ENCODE results near the gene DDR2. TPM values are rescaled to one million over a fixed set of nuclear protein-coding genes. Genes with fewer than 3 reads are reported as not detected.

The DDR2 gene
- total and polyA plus RNA-seq, 2 of the 4 experiments (the other 2 are of a cell fraction) = 66.1 to 245 TPM

DNA sequence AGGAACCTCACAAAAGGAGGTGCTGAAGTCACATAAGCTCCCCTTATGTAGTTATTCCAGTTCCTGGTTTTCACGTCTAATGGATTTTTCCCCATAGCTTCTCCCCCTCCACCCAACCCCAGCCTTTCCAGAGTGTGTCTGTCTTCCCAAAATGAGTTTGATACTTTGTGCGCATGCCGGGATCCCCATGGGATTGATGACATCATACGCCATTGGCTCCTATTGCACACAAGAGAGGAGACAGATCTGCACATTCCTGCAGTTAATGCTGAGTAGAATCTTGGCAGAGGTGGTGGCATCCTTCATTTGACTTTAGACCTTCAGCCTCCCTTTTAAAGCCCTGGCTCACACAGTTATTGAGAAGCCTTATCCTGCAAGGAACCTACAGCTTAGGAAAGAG is 71.4 kb downstream of the DDR2 start:
- ATAC-seq (ENCODE audit: low read depth) = no peak
- no CpG with 5 or more reads among the region's 4 CpGs for WGBS, 2 experiments (ENCODE audit: extremely low coverage in 2 of 2, insufficient read length in 1 of 2)
- Histone ChIP-seq H3K27ac (ENCODE audit: insufficient read depth, low read length) (no peak overlapping the region), H4K8ac (ENCODE audit: low read depth in 2 of 2, low read length in 2 of 2) (no peak overlapping the region), H2BK5ac (ENCODE audit: low read depth, low read length, poor library complexity, severe bottlenecking) (no peak overlapping the region), H3K9ac (ENCODE audit: low read depth, low read length) (no peak overlapping the region), H4K5ac (ENCODE audit: low read depth, low read length) (no peak overlapping the region), H3K18ac (ENCODE audit: low read depth, low read length) (no peak overlapping the region), H3K56ac (ENCODE audit: extremely low read depth, insufficient read depth, low read length) (no peak overlapping the region), H2AK5ac (ENCODE audit: low read depth, low read length) (no peak overlapping the region), H3K4me3 (ENCODE audit: insufficient read depth, low read depth, low read length) (no peak overlapping the region), H4K91ac (ENCODE audit: insufficient read depth, low read depth, low read length) (no peak overlapping the region), H3K4me2 (ENCODE audit: low read depth, low read length) (no peak overlapping the region), H3K79me1 (ENCODE audit: low read depth in 1 of 2, low read length in 2 of 2) (peaks cover 74 to 96% of the 10 kb centered on the region in 2 experiments), H3K9me1 (ENCODE audit: insufficient read depth, low read length) (peaks cover 31% of the 10 kb centered on the region), H2BK120ac (ENCODE audit: low read depth, low read length) (no peak overlapping the region), H2AK9ac (replicated peaks; ENCODE audit: low read depth, low read length, poor library complexity) (no peak overlapping the region), H3K4me1 (ENCODE audit: control insufficient read depth, insufficient read depth, low read length) (peaks cover 6% of the 10 kb centered on the region), H3K23ac (ENCODE audit: low read depth, low read length) (no peak overlapping the region), H3K27me3 (ENCODE audit: control insufficient read depth, insufficient read depth, low read length) (no peaks in the 10 kb centered on the region), H2BK15ac (ENCODE audit: low read depth, low read length) (no peak overlapping the region), H3K36me3 (ENCODE audit: control insufficient read depth, insufficient read depth, low read length) (peaks cover 32% of the 10 kb centered on the region), H3K4ac (ENCODE audit: low read depth, low read length) (no peak overlapping the region), H2BK20ac (ENCODE audit: low read depth, low read length) (no peak overlapping the region), H4K20me1 (ENCODE audit: insufficient read depth, low read length) (peaks cover 68% of the 10 kb centered on the region; the same call in 1 of the 2 replicates), H3K9me3 (ENCODE audit: control insufficient read depth, insufficient read depth, low read length) (no peaks in the 10 kb centered on the region), H2AFZ (replicated peaks; ENCODE audit: low read length, poor library complexity) (no peak overlapping the region), H3K14ac (replicated peaks; ENCODE audit: low read depth, low read length) (no peak overlapping the region)
- in situ Hi-C loops (cut with MboI; ENCODE audit: low sequenced_read_pairs) (no loop called here), dilution Hi-C loops (cut with HindIII; ENCODE audit: low sequenced_read_pairs, unreplicated experiment) (no loop called here), intact Hi-C loops (cut with micrococcal nuclease) (no loop called here)
- ChIA-PET POLR2A (ENCODE audit: unreplicated experiment) (no interaction called here), CTCF (no interaction called here)
- no peak for TF ChIP-seq CEBPB (IDR thresholded peaks at IDR 0.05; ENCODE audit: low read depth, low read length)
- TF ChIP-seq MAFK (IDR thresholded peaks at IDR 0.05; ENCODE audit: low read depth, low read length) = no peak
- TF ChIP-seq CTCF (conservative IDR thresholded peaks at IDR 0.05; ENCODE audit: low read depth, low read length) = no peak
- no peak for TF ChIP-seq POLR2A (IDR thresholded peaks at IDR 0.05; ENCODE audit: low read depth, low read length)
- no peak for TF ChIP-seq ELK1 (IDR thresholded peaks at IDR 0.05; ENCODE audit: borderline replicate concordance, low read depth, low read length)
- TF ChIP-seq FOS (IDR thresholded peaks at IDR 0.05; ENCODE audit: low read depth, low read length) = no peak
- TF ChIP-seq RFX5 (IDR thresholded peaks at IDR 0.05; ENCODE audit: low read depth, low read length) = no peak
- TF ChIP-seq MXI1 (IDR thresholded peaks at IDR 0.05; ENCODE audit: borderline replicate concordance, low read depth, low read length) = no peak
- no peak for TF ChIP-seq CHD1 (IDR thresholded peaks at IDR 0.05; ENCODE audit: low read depth, low read length)
- no peak for TF ChIP-seq BHLHE40 (IDR thresholded peaks at IDR 0.05; ENCODE audit: low read depth, low read length)
- TF ChIP-seq SMC3 (IDR thresholded peaks at IDR 0.05; ENCODE audit: low read depth, low read length) = no peak
- no peak for TF ChIP-seq RCOR1 (IDR thresholded peaks at IDR 0.05; ENCODE audit: insufficient replicate concordance, low read length)
- no peak for TF ChIP-seq MAZ (IDR thresholded peaks at IDR 0.05; ENCODE audit: borderline replicate concordance, low read depth, low read length)
- TF ChIP-seq NFE2L2 (IDR thresholded peaks at IDR 0.05; ENCODE audit: low read depth, low read length) = no peak
- TF ChIP-seq, protein P1, sequence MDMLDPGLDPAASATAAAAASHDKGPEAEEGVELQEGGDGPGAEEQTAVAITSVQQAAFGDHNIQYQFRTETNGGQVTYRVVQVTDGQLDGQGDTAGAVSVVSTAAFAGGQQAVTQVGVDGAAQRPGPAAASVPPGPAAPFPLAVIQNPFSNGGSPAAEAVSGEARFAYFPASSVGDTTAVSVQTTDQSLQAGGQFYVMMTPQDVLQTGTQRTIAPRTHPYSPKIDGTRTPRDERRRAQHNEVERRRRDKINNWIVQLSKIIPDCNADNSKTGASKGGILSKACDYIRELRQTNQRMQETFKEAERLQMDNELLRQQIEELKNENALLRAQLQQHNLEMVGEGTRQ (IDR thresholded peaks at IDR 0.05; ENCODE audit: low read depth, low read length) = no peak
- no TSS peak for BruUV-seq (replicated peaks)
- DNase-seq = no peak

Measured in IMR-90 (cell line).